ENCODE results near the gene MED9.

- TF ChIP-seq HDGF (IDR thresholded peaks at IDR 0.05) = no peak
- no peak for TF ChIP-seq RCOR1 (IDR thresholded peaks at IDR 0.05; ENCODE audit: borderline replicate concordance in 1 of 2, low read depth in 2 of 2, low read length in 2 of 2)
- no peak for TF ChIP-seq CREB1 (IDR thresholded peaks at IDR 0.05)
- TF ChIP-seq CREB1 (CRISPR knock-in tag; IDR thresholded peaks at IDR 0.05) = no peak
- TF ChIP-seq ZNF324 (CRISPR knock-in tag; IDR thresholded peaks at IDR 0.05) = no peak
- no peak for TF ChIP-seq PRDM10 (IDR thresholded peaks at IDR 0.05; ENCODE audit: partially characterized antibody)
- no peak for TF ChIP-seq NONO (IDR thresholded peaks at IDR 0.05; ENCODE audit: low read depth in 2 of 2, low read length in 1 of 2)
- no peak for TF ChIP-seq ZEB2 (IDR thresholded peaks at IDR 0.05)
- TF ChIP-seq ZNF140 (CRISPR knock-in tag; IDR thresholded peaks at IDR 0.05) = no peak
- TF ChIP-seq ZNF174 (CRISPR knock-in tag; IDR thresholded peaks at IDR 0.05) = no peak
- no peak for TF ChIP-seq REST (IDR thresholded peaks at IDR 0.05; ENCODE audit: borderline replicate concordance)
- TF ChIP-seq REST (CRISPR knock-in tag; IDR thresholded peaks at IDR 0.05; ENCODE audit: low read depth) = no peak
- TF ChIP-seq RBBP5 (IDR thresholded peaks at IDR 0.05; ENCODE audit: borderline replicate concordance, insufficient read depth, low read length, poor library complexity, severe bottlenecking) = no peak
- no peak for TF ChIP-seq KLF13 (tag; IDR thresholded peaks at IDR 0.05; ENCODE audit: borderline replicate concordance, low read depth)
- no peak for TF ChIP-seq CTCF (IDR thresholded peaks at IDR 0.05 in 2 of 3, conservative IDR thresholded peaks at IDR 0.05 in 1 of 3; ENCODE audit: insufficient read depth in 2 of 3, low read depth in 1 of 3, low read length in 3 of 3)
- TF ChIP-seq TAF1 (IDR thresholded peaks at IDR 0.05; ENCODE audit: control insufficient read depth, extremely low read depth, insufficient read depth, low read length, severe bottlenecking) = no peak
These were observed 29.5 kb upstream of the MED9 start for GRCh38 chr17:17447264-17447663.

Measured in K562 (cell line).